DMS153 treated with DMSO at 0.1 percent for 48 hours (cell line): ENCODE data around the gene FBXL16.
A peak's percentile ranks its signal among the peaks of the same experiment; 100 is the strongest.

Experiments used
- DNase-seq: peaks from one replicate; lab custom pipeline; 2025; ENCODE audit not compliant: unreplicated experiment; lab: John Stamatoyannopoulos, UW

The FBXL16 gene

DNA sequence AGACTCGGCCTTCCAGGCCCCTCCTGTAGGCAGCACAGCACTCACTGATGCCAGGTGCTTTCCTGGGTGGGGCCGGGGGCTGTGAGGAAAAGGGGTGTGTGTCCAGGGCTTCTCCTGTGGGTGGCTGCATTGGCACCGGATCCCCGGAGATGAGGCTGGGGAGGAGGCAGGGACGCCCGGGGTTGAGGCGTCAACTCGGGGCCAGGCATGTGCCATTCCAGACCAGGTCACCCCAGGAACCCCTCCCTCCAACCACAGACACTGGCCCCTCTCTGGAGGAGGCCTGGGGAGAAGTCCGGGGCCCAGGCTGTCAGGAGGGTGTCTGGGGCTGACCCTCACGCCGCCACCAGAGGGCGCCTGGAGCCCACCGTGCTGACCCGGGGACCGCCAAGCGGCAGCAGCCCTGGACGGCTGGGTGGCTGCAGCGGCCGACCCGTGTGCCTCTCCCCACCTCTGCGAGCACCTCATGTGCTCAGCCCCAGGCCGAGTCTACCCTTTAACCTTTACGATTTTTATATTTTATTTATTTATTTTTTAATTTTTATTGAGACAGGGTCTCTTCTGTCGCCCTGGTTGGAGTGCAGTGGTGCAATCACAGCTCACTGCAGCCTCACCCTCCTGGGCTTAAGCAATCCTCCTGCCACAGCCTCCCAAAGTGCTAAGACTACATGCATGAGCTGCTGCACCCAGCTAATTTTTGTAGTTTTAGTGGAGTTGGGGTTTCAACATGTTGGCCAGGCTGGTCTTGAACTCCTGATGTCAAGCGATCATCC is 6.1 kb upstream of the FBXL16 start:
- peak; percentile 37 for DNase-seq

DNA sequence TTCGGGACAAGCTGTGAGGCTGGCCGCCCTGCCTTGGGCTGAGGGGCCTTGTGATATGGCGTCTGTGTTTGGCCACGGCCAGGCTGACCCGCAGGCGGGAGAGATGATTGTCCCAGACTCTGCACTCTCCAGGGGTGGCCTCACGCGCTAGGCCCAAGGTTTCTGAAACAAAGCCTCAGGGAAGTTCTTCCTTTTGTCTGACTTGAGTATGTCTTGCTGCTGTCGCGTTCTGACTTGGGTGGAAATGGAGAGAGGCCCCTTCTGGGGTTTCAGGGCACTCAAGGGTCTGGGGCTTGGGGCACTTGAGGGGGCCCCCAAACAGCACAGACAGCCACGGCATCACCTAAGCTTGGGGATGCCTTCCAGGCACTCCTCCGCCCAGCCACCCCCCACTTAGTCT is 5.5 kb upstream of the FBXL16 start:
- DNase-seq = no peak

DNA sequence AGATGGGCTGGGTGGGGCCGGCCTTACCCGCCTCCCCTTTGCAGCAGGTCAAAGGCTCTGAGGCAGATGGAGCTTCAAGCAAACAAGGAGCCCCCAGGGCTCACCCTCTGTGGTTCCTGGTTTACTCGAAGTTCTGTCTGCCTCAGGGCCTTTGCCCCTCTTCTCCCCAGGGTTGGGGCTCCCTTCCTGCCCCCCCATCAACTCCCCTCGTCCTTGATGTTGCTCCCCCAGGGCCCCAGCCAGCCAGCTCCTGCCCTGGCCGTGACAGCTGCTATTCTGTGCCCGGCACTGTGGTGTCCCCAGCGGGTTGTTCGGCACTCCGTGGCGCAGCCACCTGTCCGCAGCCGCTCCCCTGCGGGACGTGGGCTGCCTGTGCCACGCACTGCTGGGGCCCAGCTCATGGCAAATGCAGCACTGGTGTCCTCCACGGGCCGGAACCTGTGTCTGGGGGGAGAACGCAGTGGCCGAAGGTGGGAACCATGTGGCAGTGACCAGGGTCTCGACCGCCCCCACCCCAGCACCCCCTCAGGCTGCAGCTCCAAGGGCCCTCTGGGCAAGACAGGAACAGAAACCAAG is 5.0 kb upstream of the FBXL16 start:
- DNase-seq = no peak

DNA sequence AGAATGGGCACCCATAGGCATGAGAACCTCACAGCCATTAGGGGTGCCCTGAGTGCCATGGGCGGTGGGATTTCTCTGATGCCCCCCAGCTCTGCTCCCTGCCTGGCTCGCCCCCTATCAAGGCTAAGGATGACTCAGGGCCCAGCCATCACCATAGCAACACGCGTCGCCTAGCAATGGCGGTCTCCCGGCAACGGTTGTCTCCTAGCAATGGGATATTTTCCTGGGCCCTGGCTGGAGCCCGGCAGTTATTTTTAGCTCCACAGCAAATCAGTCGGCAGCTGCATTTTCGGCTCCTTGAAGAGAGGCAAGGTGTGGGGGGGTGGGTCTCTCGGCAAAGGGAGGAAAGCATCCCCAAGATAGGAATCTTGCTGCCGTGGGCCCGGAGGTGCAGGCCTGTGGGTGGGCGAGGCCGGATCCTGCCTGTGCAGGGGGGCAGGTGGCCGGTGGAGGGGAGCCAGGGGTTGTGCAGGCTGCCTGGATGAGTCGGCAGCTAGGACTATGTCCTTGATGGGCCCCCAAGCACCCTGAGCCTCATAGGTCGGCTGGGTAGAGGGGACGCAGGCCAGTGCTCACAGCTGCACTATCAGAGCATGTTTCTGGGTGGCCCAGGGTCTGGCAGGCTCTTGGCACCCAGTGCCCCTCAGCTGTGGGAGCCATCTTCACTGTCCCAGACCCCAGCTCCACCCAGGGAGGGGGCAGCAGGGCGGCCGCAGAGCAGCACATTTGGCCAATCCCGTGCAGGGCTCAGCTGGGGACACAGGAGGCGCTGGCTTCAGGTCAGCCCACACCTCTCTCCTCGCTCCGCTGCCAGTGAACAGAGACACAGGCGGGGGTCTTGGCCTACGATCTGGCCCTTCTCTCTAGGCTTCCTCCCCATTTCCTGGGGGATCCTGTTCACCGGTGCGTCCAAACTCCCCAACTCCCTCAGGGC is 4.2 kb upstream of the FBXL16 start:
- peak; percentile 72 for DNase-seq

DNA sequence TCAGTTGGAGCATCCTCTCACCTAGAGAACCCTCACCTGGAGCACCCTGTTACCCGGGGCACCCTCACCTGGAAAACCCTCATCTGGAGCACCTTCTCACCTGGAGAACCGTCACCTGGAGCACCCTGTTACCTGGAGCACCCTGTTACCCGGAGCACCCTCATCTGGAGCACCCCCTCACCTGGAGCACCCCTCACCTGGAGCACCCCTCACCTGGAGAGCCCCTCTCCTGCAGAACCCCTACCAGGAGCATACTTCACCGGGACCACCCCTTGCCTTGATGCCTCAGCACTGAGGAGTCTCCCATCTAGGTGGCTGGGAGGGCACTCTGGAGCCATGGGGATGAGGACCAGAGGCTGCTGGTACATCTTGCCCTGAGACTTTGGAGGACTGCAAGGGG is 3.4 kb upstream of the FBXL16 start:
- DNase-seq = no peak

DNA sequence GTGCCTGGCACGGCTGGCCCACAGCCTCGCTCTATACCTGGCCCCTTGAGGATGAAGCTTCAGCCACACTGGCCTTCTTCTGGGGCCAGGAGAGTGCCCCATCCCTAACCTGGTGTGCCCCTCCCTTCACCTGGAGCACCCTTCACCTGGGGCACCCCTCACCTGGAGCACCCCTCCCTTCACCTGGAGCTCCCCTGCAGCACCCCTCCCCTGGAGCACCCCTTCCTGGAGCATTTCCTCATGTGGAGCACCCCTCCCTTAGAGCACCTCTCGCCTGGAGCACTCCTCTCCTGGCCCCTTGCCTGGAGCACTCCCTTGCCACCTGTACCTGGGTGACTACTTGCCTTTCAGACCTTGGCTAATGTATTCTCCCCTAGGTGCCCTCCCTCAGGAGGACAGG is 2.4 kb upstream of the FBXL16 start:
- DNase-seq = no peak

DNA sequence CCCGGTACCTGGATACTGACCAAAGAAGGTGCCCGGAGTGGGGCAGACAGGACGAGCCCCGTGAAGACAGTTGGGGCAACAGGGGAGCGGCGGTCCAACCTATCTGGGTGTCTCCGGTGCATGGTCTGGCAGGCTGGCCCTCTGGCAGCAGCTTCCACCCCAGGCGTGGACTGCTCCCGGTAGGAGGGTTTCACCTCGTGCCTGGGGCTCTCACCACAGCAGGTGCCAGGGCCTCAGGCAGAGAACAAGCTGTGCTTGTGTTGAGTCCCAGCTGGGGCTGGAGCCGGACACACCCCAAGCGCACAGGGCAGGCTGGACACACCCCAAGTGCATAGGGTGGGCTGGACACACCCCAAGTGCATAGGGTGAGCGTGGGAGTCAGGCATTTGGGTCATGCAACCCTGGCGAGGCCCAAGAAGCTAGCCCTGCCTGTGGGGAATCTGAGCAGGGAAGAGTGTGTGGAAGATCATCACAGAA is 1.5 kb upstream of the FBXL16 start:
- DNase-seq = no peak

DNA sequence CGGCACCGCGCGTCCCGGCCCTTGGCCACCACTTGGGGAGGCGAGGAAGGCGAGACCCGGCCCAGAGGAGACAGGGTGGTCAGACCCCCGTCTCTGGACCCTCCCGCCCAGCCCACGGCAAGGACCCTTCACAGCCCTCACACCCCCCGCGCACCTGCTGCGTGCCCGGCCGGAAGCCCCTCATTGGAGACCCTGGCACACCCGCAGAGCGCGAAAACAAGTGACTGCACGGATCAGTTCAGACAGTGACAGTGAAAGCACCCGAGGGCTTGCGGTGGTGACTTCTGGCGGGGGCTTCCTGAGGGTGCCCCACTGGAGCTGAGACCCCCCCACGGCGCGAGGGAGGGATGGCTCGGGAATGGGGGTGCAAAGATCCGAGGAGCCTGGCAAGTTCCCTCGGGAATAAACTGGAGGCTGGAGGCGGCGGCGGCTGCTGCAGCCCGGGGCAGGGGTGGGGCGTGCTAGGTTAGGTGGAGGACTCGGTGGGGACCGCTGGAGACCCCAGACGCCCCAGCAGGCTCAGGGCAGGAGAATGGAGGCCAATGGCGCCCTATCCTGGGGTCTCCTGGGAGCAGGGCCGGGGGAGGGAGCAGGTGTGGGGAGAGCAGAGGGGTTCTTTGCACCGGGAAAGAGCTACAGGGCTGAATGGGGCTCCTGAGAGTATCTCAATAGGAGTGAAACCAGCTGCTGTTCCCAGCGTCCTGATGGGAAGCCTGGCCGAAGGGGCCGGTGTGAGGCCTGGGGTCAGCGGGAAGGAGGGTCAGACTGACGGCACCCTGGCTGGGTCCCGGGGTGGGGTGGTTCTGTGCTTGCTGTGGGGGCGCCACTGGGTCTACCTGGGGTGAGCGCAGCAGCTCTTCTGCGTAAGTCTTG is 824 bp upstream of the FBXL16 start:
- DNase-seq = no peak

DNA sequence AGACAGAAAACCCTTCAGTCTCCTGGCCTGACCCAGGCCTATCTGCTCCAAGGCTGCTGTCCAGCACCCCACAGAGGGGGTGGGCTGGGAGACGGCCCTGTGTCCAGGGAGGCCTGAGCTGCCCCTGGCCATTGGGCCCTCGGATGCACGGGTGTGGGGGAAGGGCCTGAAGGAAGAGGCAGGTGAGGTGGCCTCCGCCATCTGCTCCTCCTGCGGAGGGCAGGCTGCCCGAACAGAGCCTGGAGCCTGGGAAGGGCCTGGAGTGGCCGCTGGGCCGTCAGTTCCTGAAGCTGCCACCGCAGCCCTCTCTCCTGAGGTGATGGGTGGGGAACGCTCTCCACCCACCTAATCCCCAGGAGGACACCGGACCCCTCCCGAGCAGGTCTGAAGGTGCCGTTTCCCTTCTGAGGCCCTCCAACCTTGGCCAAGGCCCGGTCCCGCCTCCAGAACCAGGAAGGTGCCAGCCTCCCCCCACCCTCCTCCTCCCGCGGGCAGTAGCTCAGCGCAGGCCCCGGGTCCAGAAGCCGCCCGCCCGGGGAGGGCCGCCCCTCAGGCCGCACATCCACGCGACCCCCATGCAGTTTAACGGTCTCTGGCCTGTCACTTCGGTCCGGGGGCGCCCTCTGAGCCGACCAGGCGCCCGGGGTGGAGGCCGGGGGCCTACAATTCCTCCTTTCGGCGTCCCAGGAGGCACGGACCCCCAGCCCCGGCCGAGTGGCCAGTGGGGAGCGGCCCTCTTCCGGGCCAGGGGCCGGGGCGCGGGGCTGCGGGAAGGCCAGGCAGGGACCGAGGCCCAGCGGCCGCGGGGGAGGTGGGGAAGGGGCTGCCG is 835 bp downstream of the FBXL16 start:
- no peak for DNase-seq

DNA sequence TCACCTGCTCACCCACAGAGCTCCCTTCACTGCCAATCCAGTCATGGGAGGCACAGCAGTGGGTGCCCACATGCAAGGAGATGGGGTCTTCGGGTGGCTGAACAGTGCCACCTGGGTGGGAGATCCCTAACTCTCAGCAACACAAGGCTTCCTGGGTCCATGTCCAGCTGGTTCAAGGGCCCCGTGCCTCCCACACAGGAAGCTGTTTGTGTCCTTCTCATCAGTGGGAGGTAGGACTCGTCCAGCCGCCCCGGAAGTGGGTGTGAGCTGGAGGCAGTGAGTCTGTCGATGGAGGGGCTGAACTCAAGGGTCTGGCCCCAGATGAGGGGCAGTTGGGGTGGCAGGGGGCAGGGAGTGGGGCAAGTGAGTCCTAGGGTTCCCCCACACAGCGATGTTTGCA is 1.6 kb downstream of the FBXL16 start:
- DNase-seq = no peak

DNA sequence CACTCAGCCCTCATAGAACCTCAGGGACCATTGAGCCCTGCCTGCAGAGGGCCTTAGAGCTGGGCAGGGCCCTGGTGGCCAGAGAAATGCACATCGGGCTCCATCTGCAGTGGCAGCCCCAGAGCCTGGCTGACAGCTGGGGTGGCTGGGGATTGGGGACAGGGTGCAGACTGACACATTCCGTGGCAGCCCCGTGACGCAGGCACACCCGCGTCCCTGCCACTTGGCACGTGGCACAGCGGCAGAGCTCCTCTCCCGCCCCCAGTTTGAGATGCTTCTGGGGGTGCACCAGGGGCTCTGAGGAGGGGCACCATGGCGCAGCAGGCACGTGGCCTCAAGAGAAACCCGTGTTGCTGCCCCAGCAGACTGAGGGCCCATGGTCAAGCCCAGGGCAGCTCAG is 2.2 kb downstream of the FBXL16 start:
- DNase-seq = no peak

DNA sequence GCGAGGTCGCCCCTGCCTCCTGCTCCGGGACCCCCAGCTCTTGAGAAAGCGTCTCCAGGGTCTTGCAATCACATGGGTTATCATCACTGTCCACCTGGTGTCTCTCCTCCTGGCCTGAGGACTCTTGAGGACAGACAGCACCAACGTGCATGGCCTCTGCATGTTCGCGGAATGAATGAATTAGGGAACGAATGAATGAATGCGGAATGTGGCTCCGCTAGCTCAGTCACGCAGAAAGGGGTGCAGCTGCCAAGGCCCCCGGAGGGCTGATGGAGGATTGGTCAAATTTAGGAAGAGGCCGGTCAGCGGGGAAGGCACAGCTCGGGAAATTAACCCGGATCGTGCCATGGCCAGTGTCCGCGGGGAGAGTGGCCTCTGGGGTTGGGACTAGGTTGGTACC is 3.3 kb downstream of the FBXL16 start:
- DNase-seq = no peak

DNA sequence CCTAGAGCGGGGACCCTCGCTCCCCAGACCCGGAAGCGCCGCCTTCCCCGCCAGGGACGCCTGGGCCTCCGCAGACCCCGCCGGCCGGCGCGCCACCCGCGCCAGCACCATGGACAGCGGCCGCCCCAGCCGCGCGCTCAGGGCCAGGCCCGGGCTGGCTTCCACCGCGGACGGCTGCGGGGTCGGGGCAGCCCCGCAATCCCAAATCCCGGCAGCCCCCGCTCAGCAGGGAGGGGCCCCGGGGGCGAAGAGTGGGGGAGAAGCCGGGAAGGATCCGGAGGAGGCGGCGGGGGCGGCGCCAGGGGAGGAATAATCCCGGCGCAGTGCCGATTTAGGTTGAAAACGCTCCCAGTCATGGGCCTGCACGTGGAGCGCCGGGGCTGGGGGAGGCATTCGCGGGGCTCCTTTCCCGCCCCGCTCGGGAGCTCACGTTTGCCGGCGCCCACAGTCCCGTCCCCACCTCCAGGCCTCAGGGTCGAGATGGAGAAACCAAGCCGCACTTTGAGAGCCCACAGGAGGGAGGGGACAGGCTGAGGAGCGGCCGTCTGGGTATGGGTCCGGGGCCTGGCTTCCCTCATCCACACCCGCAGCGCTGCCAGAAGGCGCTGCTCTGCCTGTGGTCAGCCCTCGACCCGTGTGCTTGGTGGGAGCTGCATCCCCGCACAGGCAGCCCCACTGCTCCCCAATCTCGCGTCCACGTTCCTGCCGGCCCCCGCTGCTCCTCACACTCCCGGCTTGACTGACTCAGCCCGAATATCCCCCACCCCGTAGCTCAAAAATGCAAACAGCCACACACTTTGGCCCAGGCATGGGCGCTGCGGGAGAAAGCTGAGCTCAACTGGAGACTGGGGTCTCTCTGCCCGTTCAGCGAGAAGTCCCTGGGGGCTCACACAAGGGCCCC is 4.7 kb downstream of the FBXL16 start:
- no peak for DNase-seq

DNA sequence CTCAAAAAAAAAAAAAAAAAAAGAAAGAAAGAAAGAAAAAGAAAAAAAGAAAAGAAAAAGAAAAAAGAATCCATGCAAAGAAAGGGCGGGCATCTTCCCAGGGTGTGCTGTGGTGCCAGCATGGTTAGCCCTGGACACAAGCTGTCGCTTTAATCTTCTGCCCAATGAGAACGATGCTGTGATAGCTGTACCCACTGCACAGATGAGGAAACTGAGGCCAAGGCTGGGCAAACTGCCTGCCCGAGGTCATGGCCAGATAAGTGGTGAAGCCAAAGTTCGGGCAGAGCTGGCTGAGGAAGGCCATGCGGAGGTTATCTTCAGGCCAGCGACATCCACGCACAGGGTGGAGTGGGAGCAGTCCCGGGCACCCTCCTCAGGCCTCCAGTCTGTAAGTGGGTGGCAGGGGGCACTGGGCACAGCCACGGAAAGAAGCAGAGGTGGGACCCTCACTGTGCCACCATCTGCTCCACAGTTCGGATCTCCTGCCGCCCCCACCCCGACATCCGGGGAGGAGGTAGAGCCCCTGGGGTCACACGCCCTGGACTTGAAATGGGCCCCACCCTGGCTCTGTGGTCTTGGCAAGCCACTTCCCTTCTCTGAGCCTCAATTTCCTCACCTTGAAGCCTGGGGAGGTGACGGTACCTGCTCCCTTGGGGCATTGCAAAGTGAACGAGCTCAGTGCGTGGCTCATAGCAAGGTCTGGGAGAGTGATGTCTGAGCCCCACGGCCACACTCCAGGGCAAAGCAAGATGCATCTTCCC is 6.5 kb downstream of the FBXL16 start:
- no peak for DNase-seq

DNA sequence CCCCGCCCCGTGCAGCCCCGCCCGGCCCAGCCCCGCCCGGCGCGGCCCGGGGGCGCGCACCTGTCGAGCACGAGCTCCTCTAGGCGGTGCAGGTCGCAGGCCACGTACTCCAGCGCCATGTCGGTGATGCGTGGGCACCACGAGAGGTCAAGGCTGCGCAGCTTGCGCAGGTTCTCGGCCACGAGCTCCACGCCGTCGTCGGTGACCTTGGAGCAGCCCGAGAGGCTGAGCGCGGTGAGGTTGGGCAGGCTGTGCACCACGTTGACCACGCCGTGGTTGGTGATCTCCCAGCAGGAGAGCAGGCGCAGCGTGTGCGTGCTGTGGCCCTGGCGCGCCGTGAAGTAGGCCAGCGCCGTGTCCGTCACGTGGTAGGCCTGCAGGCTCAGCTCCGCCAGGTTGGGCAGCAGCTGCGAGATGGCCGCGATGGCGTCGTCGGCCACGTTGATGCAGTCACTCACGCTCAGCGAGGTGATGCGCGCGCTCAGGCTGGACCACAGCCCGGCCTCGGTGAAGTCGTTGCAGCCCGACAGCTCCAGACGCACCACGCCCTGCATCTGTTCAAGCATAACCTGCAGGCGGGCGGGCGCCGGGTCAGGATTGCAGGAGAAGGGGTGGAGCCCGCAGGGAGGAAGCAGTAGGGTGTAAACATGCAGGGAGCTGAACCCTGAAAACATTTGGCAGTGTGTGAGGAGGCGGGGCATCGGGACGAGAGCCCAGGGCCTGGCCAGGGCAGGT is 10.1 kb downstream of the FBXL16 start:
- DNase-seq = peak; percentile 94

DNA sequence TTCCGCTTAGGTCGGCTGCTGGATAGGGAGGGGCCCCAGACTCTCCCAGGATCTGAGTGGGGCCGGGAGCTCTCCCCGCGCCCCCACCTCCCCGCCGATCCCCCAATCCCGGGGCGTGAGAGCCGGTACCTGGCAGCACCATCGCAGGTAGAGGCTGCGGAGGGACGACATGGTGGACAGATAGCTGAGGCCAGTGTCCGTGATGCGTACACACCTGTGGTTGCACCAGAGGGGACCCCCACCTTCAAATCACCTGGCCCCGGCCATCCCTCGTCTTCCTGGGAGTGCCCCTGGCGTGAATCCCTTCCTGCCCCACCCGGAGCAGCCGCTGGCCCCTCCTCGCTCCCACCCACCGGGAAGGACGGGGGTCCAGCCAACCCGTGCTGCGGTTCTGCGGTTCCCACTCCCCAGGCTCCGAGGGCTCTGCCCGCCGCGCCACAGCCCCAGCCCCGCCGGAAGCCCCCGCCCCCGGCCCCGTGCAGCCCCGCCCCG is 10.7 kb downstream of the FBXL16 start:
- DNase-seq = no peak

DNA sequence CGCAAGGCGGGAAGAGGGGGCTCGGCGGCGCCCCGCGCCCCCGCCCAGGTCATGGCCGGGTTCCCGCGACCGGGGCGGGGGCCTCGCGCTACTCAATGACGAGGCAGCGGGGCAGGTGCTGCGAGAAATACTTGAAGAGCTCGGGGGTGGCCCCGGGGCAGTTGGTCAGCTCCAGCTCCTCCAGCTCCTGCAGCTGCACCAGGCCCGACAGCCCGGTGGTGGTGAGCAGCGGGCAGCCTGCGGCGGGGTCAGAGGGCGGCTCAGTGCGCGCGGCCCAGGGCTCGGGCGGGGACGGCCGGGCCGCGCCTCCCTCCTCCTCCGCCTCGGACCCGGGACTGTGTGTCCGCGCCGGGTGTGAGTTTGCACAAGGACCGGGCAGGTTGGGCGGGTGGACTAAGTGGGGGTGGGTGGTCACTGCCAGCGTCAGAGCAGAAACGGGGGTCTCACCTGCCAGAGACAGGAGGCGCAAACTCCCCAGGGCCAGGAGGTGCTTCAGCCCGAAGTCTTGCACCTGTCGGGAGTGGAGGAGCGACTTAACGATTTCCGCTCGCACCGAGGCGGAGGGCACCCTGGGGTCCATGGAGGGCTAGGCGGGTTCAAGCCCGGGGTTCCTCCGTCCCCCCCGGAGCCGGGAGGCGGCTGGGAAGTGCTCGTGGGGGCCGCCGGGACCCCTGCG is 11.3 kb downstream of the FBXL16 start:
- no peak for DNase-seq
